Testis (tissue), 2 donors: Measurements from ENCODE around the gene ZBTB7C.

ENCODE experiments used
- POLR2A ChIP-seq: fragments of 450-650 bp; IDR thresholded peaks from one replicate; pipeline ENCODE4 v1.6.1; 2017; ENCODE audit warnings: antibody characterized with exemption, mild to moderate bottlenecking, moderate library complexity
- TF ChIP-seq, protein P1 (sequence below), 3 experiments: fragments of 450-650 bp in 2 of 3; fragments of 200-600 bp in 1 of 3; sonication (generic) in 1 of 3; IDR thresholded peaks; one replicate each; pipeline ENCODE4 v1.5.1; 2016 to 2019; ENCODE audit warnings: antibody characterized with exemption in 3 of 3, mild to moderate bottlenecking in 2 of 3, moderate library complexity in 1 of 3

- TF ChIP-seq, protein P1, sequence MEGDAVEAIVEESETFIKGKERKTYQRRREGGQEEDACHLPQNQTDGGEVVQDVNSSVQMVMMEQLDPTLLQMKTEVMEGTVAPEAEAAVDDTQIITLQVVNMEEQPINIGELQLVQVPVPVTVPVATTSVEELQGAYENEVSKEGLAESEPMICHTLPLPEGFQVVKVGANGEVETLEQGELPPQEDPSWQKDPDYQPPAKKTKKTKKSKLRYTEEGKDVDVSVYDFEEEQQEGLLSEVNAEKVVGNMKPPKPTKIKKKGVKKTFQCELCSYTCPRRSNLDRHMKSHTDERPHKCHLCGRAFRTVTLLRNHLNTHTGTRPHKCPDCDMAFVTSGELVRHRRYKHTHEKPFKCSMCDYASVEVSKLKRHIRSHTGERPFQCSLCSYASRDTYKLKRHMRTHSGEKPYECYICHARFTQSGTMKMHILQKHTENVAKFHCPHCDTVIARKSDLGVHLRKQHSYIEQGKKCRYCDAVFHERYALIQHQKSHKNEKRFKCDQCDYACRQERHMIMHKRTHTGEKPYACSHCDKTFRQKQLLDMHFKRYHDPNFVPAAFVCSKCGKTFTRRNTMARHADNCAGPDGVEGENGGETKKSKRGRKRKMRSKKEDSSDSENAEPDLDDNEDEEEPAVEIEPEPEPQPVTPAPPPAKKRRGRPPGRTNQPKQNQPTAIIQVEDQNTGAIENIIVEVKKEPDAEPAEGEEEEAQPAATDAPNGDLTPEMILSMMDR (IDR thresholded peaks at IDR 0.05), result no peak
- TF ChIP-seq POLR2A, result no peak
Observed at GRCh38 chr18:48053881-48054816, 355.0 kb downstream of the ZBTB7C start.
